Left ventricle myocardium inferior (tissue), 1 donor: ENCODE results near the gene CTNNAL1. TPM values are rescaled to one million over a fixed set of nuclear protein-coding genes. Genes with fewer than 3 reads are reported as not detected.
A peak's percentile ranks its signal among the peaks of the same experiment; 100 is the strongest.

Experiments used
- DNase-seq: peaks from one replicate; pipeline ENCODE4 v3.0.0-alpha.2; 2020
- H3K27ac ChIP-seq: fragments of 200-600 bp; replicated peaks from 2 replicates; pipeline ENCODE4 v1.8.0; 2021
- H3K27me3 ChIP-seq: fragments of 200-600 bp; 2 replicates; pipeline ENCODE4 v1.8.0; 2021; ENCODE audit warnings: low read depth
- H3K36me3 ChIP-seq: fragments of 200-600 bp; 2 replicates; pipeline ENCODE4 v1.8.0; 2021
- H3K4me1 ChIP-seq: fragments of 200-600 bp; 2 replicates; pipeline ENCODE4 v1.8.0; 2021
- H3K4me3 ChIP-seq: fragments of 200-600 bp; 2 replicates; pipeline ENCODE4 v1.8.0; 2021; ENCODE audit warnings: mild to moderate bottlenecking, moderate library complexity
- H3K9me3 ChIP-seq: fragments of 200-600 bp; replicated peaks from 2 replicates; pipeline ENCODE4 v1.8.0; 2021
- CTCF ChIP-seq: fragments of 200-600 bp; IDR thresholded peaks from 2 replicates; pipeline ENCODE4 v1.8.0; 2021; ENCODE audit warnings: antibody characterized with exemption, mild to moderate bottlenecking, borderline replicate concordance
- intact Hi-C: fragments of 100-400 bp; cut with micrococcal nuclease; formaldehyde crosslinking; loops from one replicate; pipeline ENCODE4 v1.11.0; 2022
- total RNA-seq: library from RNA; stranded (reverse); fragmentation: NEBNext Ultra II Directional; extraction: Animal tissue kit (Norgen Biotek cat#: 25700); gene quantifications from one replicate; pipeline ENCODE4 v1.2.1, GENCODE V29; 2021
- donor health status: DM: no; HTN: yes; CAD: no; lungs with severe emphysema.

The CTNNAL1 gene
- total RNA-seq, 1 donor from 2014 or later = 78.2 TPM

- Histone ChIP-seq H3K27me3 (no peaks in the 10 kb centered on the region), H3K9me3 (no peaks in the 10 kb centered on the region), H3K4me3 (no peak overlapping the region), H3K27ac (no peak overlapping the region), H3K4me1 (peaks cover 57% of the 10 kb centered on the region), H3K36me3 (peaks cover 11% of the 10 kb centered on the region)
- intact Hi-C loops = no loop called here
- DNase-seq = no peak
- TF ChIP-seq CTCF = no peak
Observed at GRCh38 chr9:109026306-109026705, 13.0 kb upstream of the CTNNAL1 start.

- Histone ChIP-seq H3K27ac (peak overlapping the region; percentile 18), H3K27me3 (no peaks in the 10 kb centered on the region), H3K9me3 (no peaks in the 10 kb centered on the region), H3K4me1 (peaks cover 71% of the 10 kb centered on the region), H3K36me3 (peaks cover 17% of the 10 kb centered on the region), H3K4me3 (no peak overlapping the region)
- intact Hi-C loops = no loop called here
- DNase-seq = no peak
- TF ChIP-seq CTCF = no peak
Observed at GRCh38 chr9:109022873-109023272, 9.6 kb upstream of the CTNNAL1 start.

GRCh38 chr9:109020581-109021511 is 7.5 kb upstream of the CTNNAL1 start:
- no peak for DNase-seq
- H3K27ac ChIP-seq = peak overlapping the region; percentile 10
- no peak for TF ChIP-seq CTCF
- no peaks in the 10 kb centered on the region for H3K9me3 ChIP-seq
- peaks cover 64% of the 10 kb centered on the region for H3K4me1 ChIP-seq
- intact Hi-C loops = no loop called here
- peaks cover 17% of the 10 kb centered on the region for H3K36me3 ChIP-seq
- H3K27me3 ChIP-seq = no peaks in the 10 kb centered on the region
- H3K4me3 ChIP-seq = no peak overlapping the region

GRCh38 chr9:109020113-109020512 is 6.8 kb upstream of the CTNNAL1 start:
- no peaks in the 10 kb centered on the region for H3K27me3 ChIP-seq
- H3K9me3 ChIP-seq = no peaks in the 10 kb centered on the region
- DNase-seq = no peak
- H3K4me3 ChIP-seq = no peak overlapping the region
- intact Hi-C loops = no loop called here
- H3K36me3 ChIP-seq = peaks cover 17% of the 10 kb centered on the region
- H3K27ac ChIP-seq = no peak overlapping the region
- TF ChIP-seq CTCF = no peak
- H3K4me1 ChIP-seq = peaks cover 58% of the 10 kb centered on the region

GRCh38 chr9:109019420-109019819 is 6.1 kb upstream of the CTNNAL1 start:
- no peak overlapping the region for H3K4me3 ChIP-seq
- peaks cover 17% of the 10 kb centered on the region for H3K36me3 ChIP-seq
- no peaks in the 10 kb centered on the region for H3K27me3 ChIP-seq
- H3K27ac ChIP-seq = no peak overlapping the region
- H3K9me3 ChIP-seq = no peaks in the 10 kb centered on the region
- TF ChIP-seq CTCF = no peak
- intact Hi-C loops = no loop called here
- peaks cover 62% of the 10 kb centered on the region for H3K4me1 ChIP-seq
- no peak for DNase-seq
